IMR-90 (cell line): ENCODE results near the gene MS4A15. TPM values are rescaled to one million over a fixed set of nuclear protein-coding genes. Genes with fewer than 3 reads are reported as not detected.

ENCODE experiments used
- ATAC-seq: fragments of 200-7000 bp; cut with Tn5 transposase; 2 replicates; pipeline ENCODE4 v1.9.1; 2020; ENCODE audit warnings: low read depth, mild to moderate bottlenecking, moderate library complexity
- BruUV-seq: library from RNA; stranded (reverse); fragments of 400-500 nt; replicated peaks from 2 replicates; lab custom pipeline; 2021; lab: Mats Ljungman, UMichigan
- CTCF ChIA-PET: fragments of 300-600 bp; formaldehyde crosslinking; extraction: SDS; loops from one replicate; lab custom pipeline; 2021; ENCODE audit warnings: antibody characterized with exemption; lab: Yijun Ruan, JAX
- POLR2A ChIA-PET: fragments of 300-600 bp; sonication (Branson Sonifier 250); formaldehyde crosslinking; loops from one replicate; lab custom pipeline; 2022; ENCODE audit warnings: antibody characterized with exemption; ENCODE audit not compliant: unreplicated experiment; lab: Charles Lee
- DNase-seq: peaks from one replicate; pipeline ENCODE4 v3.0.0; 2013
- H2AFZ ChIP-seq: replicated peaks from 2 replicates; pipeline ENCODE3; 2013; ENCODE audit warnings: low read length, mild to moderate bottlenecking; ENCODE audit not compliant: poor library complexity
- H2AK5ac ChIP-seq: 2 replicates; pipeline ENCODE4 v1.6.1; 2013; ENCODE audit warnings: low read depth, low read length, inconsistent platforms
- H2AK9ac ChIP-seq: replicated peaks from 2 replicates; pipeline ENCODE3; 2013; ENCODE audit warnings: mild to moderate bottlenecking, low read depth, low read length, moderate library complexity; ENCODE audit not compliant: poor library complexity
- H2BK120ac ChIP-seq: 2 replicates; pipeline ENCODE4 v1.6.1; 2013; ENCODE audit warnings: low read depth, low read length, inconsistent platforms
- H2BK15ac ChIP-seq: 3 replicates; pipeline ENCODE4 v1.6.1; 2013; ENCODE audit warnings: low read depth, low read length, inconsistent platforms
- H2BK20ac ChIP-seq: 2 replicates; pipeline ENCODE4 v1.6.1; 2013; ENCODE audit warnings: low read depth, mild to moderate bottlenecking, inconsistent platforms, low read length, moderate library complexity
- H2BK5ac ChIP-seq: 2 replicates; pipeline ENCODE4 v1.6.1; 2013; ENCODE audit warnings: mild to moderate bottlenecking, low read depth, low read length, inconsistent platforms; ENCODE audit not compliant: poor library complexity, severe bottlenecking
- H3K14ac ChIP-seq: replicated peaks from 2 replicates; pipeline ENCODE4 v1.6.1; 2013; ENCODE audit warnings: low read depth, low read length, inconsistent platforms
- H3K18ac ChIP-seq: 2 replicates; pipeline ENCODE4 v1.6.1; 2013; ENCODE audit warnings: low read depth, low read length, control low read depth
- H3K23ac ChIP-seq: 2 replicates; pipeline ENCODE4 v1.6.1; 2013; ENCODE audit warnings: low read depth, low read length, inconsistent platforms
- H3K27ac ChIP-seq: 2 replicates; pipeline ENCODE4 v1.5.1; 2013; ENCODE audit warnings: mild to moderate bottlenecking, control low read depth, low read length; ENCODE audit not compliant: insufficient read depth
- H3K27me3 ChIP-seq: 2 replicates; pipeline ENCODE4 v1.6.1; 2013; ENCODE audit warnings: low read length; ENCODE audit not compliant: control insufficient read depth, insufficient read depth
- H3K36me3 ChIP-seq: 2 replicates; pipeline ENCODE4 v1.6.1; 2013; ENCODE audit warnings: low read length, mixed read lengths; ENCODE audit not compliant: control insufficient read depth, insufficient read depth
- H3K4ac ChIP-seq: 2 replicates; pipeline ENCODE4 v1.6.1; 2013; ENCODE audit warnings: low read depth, low read length, inconsistent platforms
- H3K4me1 ChIP-seq: 2 replicates; pipeline ENCODE4 v1.6.1; 2013; ENCODE audit warnings: low read length, mixed read lengths; ENCODE audit not compliant: control insufficient read depth, insufficient read depth
- H3K4me2 ChIP-seq: 2 replicates; pipeline ENCODE4 v1.6.1; 2013; ENCODE audit warnings: low read depth, mild to moderate bottlenecking, control low read depth, low read length, moderate library complexity
- H3K4me3 ChIP-seq: 2 replicates; pipeline ENCODE4 v1.5.1; 2013; ENCODE audit warnings: low read depth, mild to moderate bottlenecking, control low read depth, low read length, moderate library complexity; ENCODE audit not compliant: insufficient read depth
- H3K56ac ChIP-seq: 2 replicates; pipeline ENCODE4 v1.6.1; 2013; ENCODE audit warnings: low read length, inconsistent platforms; ENCODE audit not compliant: insufficient read depth; ENCODE audit errors: extremely low read depth
- H3K79me1 ChIP-seq, 2 experiments: 2 replicates each; pipeline ENCODE4 v1.6.1; 2013; ENCODE audit warnings: low read length in 2 of 2, inconsistent platforms in 1 of 2, low read depth in 1 of 2
- H3K9ac ChIP-seq: 2 replicates; pipeline ENCODE4 v1.6.1; 2013; ENCODE audit warnings: low read depth, low read length, control low read depth
- H3K9me1 ChIP-seq: 2 replicates; pipeline ENCODE4 v1.6.1; 2013; ENCODE audit warnings: low read length, inconsistent platforms; ENCODE audit not compliant: insufficient read depth
- H3K9me3 ChIP-seq: 2 replicates; pipeline ENCODE4 v1.6.1; 2013; ENCODE audit warnings: low read length; ENCODE audit not compliant: control insufficient read depth, insufficient read depth
- H4K20me1 ChIP-seq: 2 replicates; pipeline ENCODE4 v1.6.1; 2013; ENCODE audit warnings: low read length, inconsistent platforms; ENCODE audit not compliant: insufficient read depth
- H4K5ac ChIP-seq: 2 replicates; pipeline ENCODE4 v1.6.1; 2013; ENCODE audit warnings: mild to moderate bottlenecking, low read depth, low read length, control low read depth
- H4K8ac ChIP-seq, 2 experiments: 2 replicates each; pipeline ENCODE4 v1.6.1; 2013; ENCODE audit warnings: low read depth in 2 of 2, low read length in 2 of 2, control low read depth in 1 of 2, inconsistent platforms in 1 of 2
- H4K91ac ChIP-seq: 2 replicates; pipeline ENCODE4 v1.6.1; 2013; ENCODE audit warnings: low read depth, low read length, inconsistent platforms; ENCODE audit not compliant: insufficient read depth
- BHLHE40 ChIP-seq: fragments of 150-350 bp; IDR thresholded peaks from 2 replicates; pipeline ENCODE4 v1.6.1; 2016; ENCODE audit warnings: mild to moderate bottlenecking, low read depth, low read length
- CEBPB ChIP-seq: IDR thresholded peaks from 2 replicates; pipeline ENCODE4 v1.6.1; 2012; ENCODE audit warnings: low read depth, low read length, improper control_type of control experiment
- CHD1 ChIP-seq: IDR thresholded peaks from 2 replicates; pipeline ENCODE4 v1.6.1; 2012; ENCODE audit warnings: low read depth, low read length, improper control_type of control experiment
- FOS ChIP-seq: fragments of 150-350 bp; IDR thresholded peaks from 2 replicates; pipeline ENCODE4 v1.6.1; 2016; ENCODE audit warnings: low read depth, low read length
- MAFK ChIP-seq: IDR thresholded peaks from 2 replicates; pipeline ENCODE4 v1.6.1; 2012; ENCODE audit warnings: low read depth, low read length, improper control_type of control experiment
- MAZ ChIP-seq: IDR thresholded peaks from 2 replicates; pipeline ENCODE4 v1.6.1; 2012; ENCODE audit warnings: low read depth, mild to moderate bottlenecking, low read length, improper control_type of control experiment, moderate library complexity, borderline replicate concordance
- MXI1 ChIP-seq: IDR thresholded peaks from 2 replicates; pipeline ENCODE4 v1.6.1; 2012; ENCODE audit warnings: low read depth, mild to moderate bottlenecking, low read length, moderate library complexity, borderline replicate concordance
- NFE2L2 ChIP-seq: fragments of 150-350 bp; IDR thresholded peaks from 2 replicates; pipeline ENCODE4 v1.6.1; 2016; ENCODE audit warnings: low read depth, mild to moderate bottlenecking, low read length
- POLR2A ChIP-seq: IDR thresholded peaks from 2 replicates; pipeline ENCODE4 v1.6.1; 2012; ENCODE audit warnings: mild to moderate bottlenecking, low read depth, low read length
- RAD21 ChIP-seq: IDR thresholded peaks from 2 replicates; pipeline ENCODE4 v1.6.1; 2012; ENCODE audit warnings: low read length, improper control_type of control experiment
- RCOR1 ChIP-seq: IDR thresholded peaks from 2 replicates; pipeline ENCODE4 v1.6.1; 2012; ENCODE audit warnings: mild to moderate bottlenecking, low read length, improper control_type of control experiment; ENCODE audit not compliant: insufficient replicate concordance
- RFX5 ChIP-seq: IDR thresholded peaks from 2 replicates; pipeline ENCODE4 v1.8.0; 2012; ENCODE audit warnings: low read depth, mild to moderate bottlenecking, low read length, moderate library complexity
- SMC3 ChIP-seq: fragments of 150-350 bp; IDR thresholded peaks from 2 replicates; pipeline ENCODE4 v1.6.1; 2016; ENCODE audit warnings: low read depth, mild to moderate bottlenecking, antibody characterized with exemption, low read length, moderate library complexity
- WGBS, 2 experiments: methylation state at CpG; one replicate each; pipeline versions ENCODE4 v1.1.5 to v1.1.7; 2013; ENCODE audit warnings: missing lambda C conversion rate in 2 of 2; ENCODE audit not compliant: insufficient read length in 1 of 2; ENCODE audit errors: extremely low coverage in 2 of 2; 5-methylcytosine and 5-hydroxymethylcytosine counted together
- dilution Hi-C: fragments of 300-500 bp; cut with HindIII; formaldehyde crosslinking; loops from one replicate; pipeline ENCODE4 v1.14.3; 2018; ENCODE audit warnings: low sequenced_read_pairs; ENCODE audit not compliant: unreplicated experiment
- in situ Hi-C: fragments of 300-500 bp; cut with MboI; formaldehyde crosslinking; loops from 3 replicates; pipeline ENCODE4 v1.14.3; 2019; ENCODE audit warnings: low sequenced_read_pairs, inconsistent platforms, mixed read lengths
- intact Hi-C: fragments of 100-400 bp; cut with micrococcal nuclease; formaldehyde crosslinking; loops from 2 replicates; pipeline ENCODE4 v1.10.0; 2022
- polyA plus RNA-seq, 3 experiments: library from polyadenylated mRNA; depleted of rRNA; stranded (reverse); fragments of >200 nt; gene quantifications; 2 replicates each; pipeline ENCODE4 v1.2.3, GENCODE V29; 2012; ENCODE audit warnings: low replicate concordance in 1 of 3
- total RNA-seq: library from RNA; depleted of rRNA; stranded (reverse); fragments of >200 nt; gene quantifications from 2 replicates; pipeline ENCODE4 v1.2.3, GENCODE V29; 2012
- TF ChIP-seq, protein P1 (sequence below): fragments of 150-350 bp; IDR thresholded peaks from 2 replicates; pipeline ENCODE4 v1.6.1; 2017; ENCODE audit warnings: mild to moderate bottlenecking, antibody characterized with exemption, low read length, low read depth
- TF ChIP-seq, protein P2 (sequence below): conservative IDR thresholded peaks from 2 replicates; pipeline ENCODE4 v1.5.1; 2012; ENCODE audit warnings: mild to moderate bottlenecking, low read depth, low read length, improper control_type of control experiment
- TF ChIP-seq, protein P3 (sequence below): fragments of 150-350 bp; IDR thresholded peaks from 2 replicates; pipeline ENCODE4 v1.6.1; 2016; ENCODE audit warnings: low read depth, mild to moderate bottlenecking, low read length, moderate library complexity, borderline replicate concordance

Gene MS4A15
- total and polyA plus RNA-seq, 2 of the 4 experiments (the other 2 are of a cell fraction): not detected

DNA sequence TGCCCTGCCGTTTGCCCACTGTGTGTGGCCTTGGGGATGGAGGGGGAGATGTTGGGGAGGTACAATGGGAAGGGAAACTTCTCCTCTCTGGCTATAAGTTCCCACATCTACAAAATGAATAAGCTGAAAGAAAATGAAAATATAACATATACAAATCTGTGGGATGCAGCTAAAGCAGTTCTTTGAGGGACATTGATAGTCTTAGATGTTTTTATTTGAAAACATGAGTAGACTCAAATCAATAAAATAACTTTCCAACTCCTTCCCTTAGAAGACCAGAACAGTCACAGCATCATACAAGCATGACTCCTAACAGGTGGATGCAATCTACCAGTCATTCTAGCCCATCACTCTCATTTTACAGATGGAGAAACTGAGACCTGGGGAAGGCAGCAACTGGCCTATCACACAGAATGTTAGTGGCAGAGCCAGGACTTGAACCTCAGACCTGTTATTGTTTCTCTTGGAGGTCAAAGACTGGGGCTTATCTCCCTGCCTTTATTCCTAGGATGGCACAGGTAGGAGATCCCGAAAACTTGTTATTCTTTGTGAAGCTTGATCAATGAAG, 60.0 kb downstream of the MS4A15 start:
- POLR2A ChIA-PET: no interaction called here
- H3K4me3 ChIP-seq: no peak overlapping the region
- H4K20me1 ChIP-seq: no peaks in the 10 kb centered on the region
- in situ Hi-C loops (no loop called here), dilution Hi-C loops (no loop called here), intact Hi-C loops (no loop called here)
- H3K27ac ChIP-seq: no peak overlapping the region
- H4K8ac ChIP-seq: no peak overlapping the region
- no peak overlapping the region for H2BK120ac ChIP-seq
- H2AK5ac ChIP-seq: no peak overlapping the region
- H2BK20ac ChIP-seq: no peak overlapping the region
- H3K27me3 ChIP-seq: peaks cover 27% of the 10 kb centered on the region
- BruUV-seq: no TSS peak
- H3K9me1 ChIP-seq: no peaks in the 10 kb centered on the region
- H4K5ac ChIP-seq: no peak overlapping the region
- CTCF ChIA-PET: no interaction called here
- no peak overlapping the region for H3K14ac ChIP-seq
- no peak overlapping the region for H3K18ac ChIP-seq
- peaks cover 8% of the 10 kb centered on the region for H3K9me3 ChIP-seq
- no peaks in the 10 kb centered on the region for H3K36me3 ChIP-seq
- no peak overlapping the region for H4K91ac ChIP-seq
- no peaks in the 10 kb centered on the region for H3K79me1 ChIP-seq
- H3K4me1 ChIP-seq: no peaks in the 10 kb centered on the region
- H2BK5ac ChIP-seq: no peak overlapping the region
- H2BK15ac ChIP-seq: no peak overlapping the region
- TF ChIP-seq BHLHE40 (no peak), RAD21 (no peak), POLR2A (no peak), RFX5 (no peak), MXI1 (no peak), FOS (no peak), CHD1 (no peak), RCOR1 (no peak), NFE2L2 (no peak), MAZ (no peak), CEBPB (no peak), MAFK (no peak), SMC3 (no peak)
- TF ChIP-seq, protein P1, sequence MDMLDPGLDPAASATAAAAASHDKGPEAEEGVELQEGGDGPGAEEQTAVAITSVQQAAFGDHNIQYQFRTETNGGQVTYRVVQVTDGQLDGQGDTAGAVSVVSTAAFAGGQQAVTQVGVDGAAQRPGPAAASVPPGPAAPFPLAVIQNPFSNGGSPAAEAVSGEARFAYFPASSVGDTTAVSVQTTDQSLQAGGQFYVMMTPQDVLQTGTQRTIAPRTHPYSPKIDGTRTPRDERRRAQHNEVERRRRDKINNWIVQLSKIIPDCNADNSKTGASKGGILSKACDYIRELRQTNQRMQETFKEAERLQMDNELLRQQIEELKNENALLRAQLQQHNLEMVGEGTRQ: no peak
- TF ChIP-seq, protein P2, sequence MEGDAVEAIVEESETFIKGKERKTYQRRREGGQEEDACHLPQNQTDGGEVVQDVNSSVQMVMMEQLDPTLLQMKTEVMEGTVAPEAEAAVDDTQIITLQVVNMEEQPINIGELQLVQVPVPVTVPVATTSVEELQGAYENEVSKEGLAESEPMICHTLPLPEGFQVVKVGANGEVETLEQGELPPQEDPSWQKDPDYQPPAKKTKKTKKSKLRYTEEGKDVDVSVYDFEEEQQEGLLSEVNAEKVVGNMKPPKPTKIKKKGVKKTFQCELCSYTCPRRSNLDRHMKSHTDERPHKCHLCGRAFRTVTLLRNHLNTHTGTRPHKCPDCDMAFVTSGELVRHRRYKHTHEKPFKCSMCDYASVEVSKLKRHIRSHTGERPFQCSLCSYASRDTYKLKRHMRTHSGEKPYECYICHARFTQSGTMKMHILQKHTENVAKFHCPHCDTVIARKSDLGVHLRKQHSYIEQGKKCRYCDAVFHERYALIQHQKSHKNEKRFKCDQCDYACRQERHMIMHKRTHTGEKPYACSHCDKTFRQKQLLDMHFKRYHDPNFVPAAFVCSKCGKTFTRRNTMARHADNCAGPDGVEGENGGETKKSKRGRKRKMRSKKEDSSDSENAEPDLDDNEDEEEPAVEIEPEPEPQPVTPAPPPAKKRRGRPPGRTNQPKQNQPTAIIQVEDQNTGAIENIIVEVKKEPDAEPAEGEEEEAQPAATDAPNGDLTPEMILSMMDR: no peak
- TF ChIP-seq, protein P3, sequence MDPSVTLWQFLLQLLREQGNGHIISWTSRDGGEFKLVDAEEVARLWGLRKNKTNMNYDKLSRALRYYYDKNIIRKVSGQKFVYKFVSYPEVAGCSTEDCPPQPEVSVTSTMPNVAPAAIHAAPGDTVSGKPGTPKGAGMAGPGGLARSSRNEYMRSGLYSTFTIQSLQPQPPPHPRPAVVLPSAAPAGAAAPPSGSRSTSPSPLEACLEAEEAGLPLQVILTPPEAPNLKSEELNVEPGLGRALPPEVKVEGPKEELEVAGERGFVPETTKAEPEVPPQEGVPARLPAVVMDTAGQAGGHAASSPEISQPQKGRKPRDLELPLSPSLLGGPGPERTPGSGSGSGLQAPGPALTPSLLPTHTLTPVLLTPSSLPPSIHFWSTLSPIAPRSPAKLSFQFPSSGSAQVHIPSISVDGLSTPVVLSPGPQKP: no peak
- no CpG with 5 or more reads among the region's 2 CpGs for WGBS, 2 experiments
- DNase-seq (no peak), ATAC-seq (no peak)
- H3K23ac ChIP-seq: no peak overlapping the region
- H2AK9ac ChIP-seq: no peak overlapping the region
- no peak overlapping the region for H3K4ac ChIP-seq
- H3K4me2 ChIP-seq: no peak overlapping the region
- H3K56ac ChIP-seq: no peak overlapping the region
- H2AFZ ChIP-seq: no peak overlapping the region
- no peak overlapping the region for H3K9ac ChIP-seq
